GM12878 (cell line): Measurements from ENCODE around the gene SELENBP1.

Experiments used
- ATF3 ChIP-seq: IDR thresholded peaks from 2 replicates; pipeline ENCODE4 v1.6.1; 2011; ENCODE audit warnings: low read depth, mild to moderate bottlenecking, low read length, moderate library complexity, borderline replicate concordance; ENCODE audit errors: extremely low read depth
- ATF7 ChIP-seq: fragments of 450-650 bp; IDR thresholded peaks from 2 replicates; pipeline ENCODE4 v1.6.1; 2016; ENCODE audit warnings: low read depth, mild to moderate bottlenecking
- EP300 ChIP-seq, 2 experiments: fragments of 150-350 bp in 1 of 2; IDR thresholded peaks; 2 replicates each; pipeline ENCODE4 v1.6.1; 2011 to 2012; ENCODE audit warnings: low read depth in 2 of 2, low read length in 2 of 2, borderline replicate concordance in 1 of 2, improper control_type of control experiment in 1 of 2, inconsistent platforms in 1 of 2; ENCODE audit not compliant: control insufficient read depth in 1 of 2
- ESRRA ChIP-seq: IDR thresholded peaks from 2 replicates; pipeline ENCODE4 v1.6.1; 2012; ENCODE audit warnings: mild to moderate bottlenecking, low read length, improper control_type of control experiment
- MXI1 ChIP-seq: fragments of 150-350 bp; IDR thresholded peaks from 2 replicates; pipeline ENCODE4 v1.6.1; 2011; ENCODE audit warnings: low read depth, mild to moderate bottlenecking, inconsistent platforms, low read length, improper control_type of control experiment
- POLR2A ChIP-seq: IDR thresholded peaks from 2 replicates; pipeline ENCODE4 v1.6.1; 2011; ENCODE audit warnings: low read depth, mild to moderate bottlenecking, low read length
- SIX5 ChIP-seq: IDR thresholded peaks from 2 replicates; pipeline ENCODE4 v1.6.1; 2011; ENCODE audit warnings: mild to moderate bottlenecking, low read depth, low read length, moderate library complexity; ENCODE audit not compliant: severe bottlenecking
- SRF ChIP-seq, 2 experiments: IDR thresholded peaks; 2 replicates each; pipeline ENCODE4 v1.6.1; 2011; ENCODE audit warnings: low read depth in 2 of 2, low read length in 2 of 2, mild to moderate bottlenecking in 1 of 2, moderate library complexity in 1 of 2
- TAF1 ChIP-seq: IDR thresholded peaks from 2 replicates; pipeline ENCODE4 v1.6.1; 2011; ENCODE audit warnings: mild to moderate bottlenecking, low read depth, low read length, borderline replicate concordance
- TF ChIP-seq, protein P1 (sequence below), 3 experiments: IDR thresholded peaks in 2 of 3; conservative IDR thresholded peaks in 1 of 3; 2 replicates each; pipeline ENCODE4 v1.5.1; 2011; ENCODE audit warnings: low read depth in 3 of 3, low read length in 3 of 3, mild to moderate bottlenecking in 3 of 3, control low read depth in 2 of 3, moderate library complexity in 2 of 3, inconsistent platforms in 1 of 3, mixed read lengths in 1 of 3; ENCODE audit not compliant: control insufficient read depth in 2 of 3, insufficient read depth in 1 of 3; ENCODE audit errors: extremely low read depth in 1 of 3

DNA sequence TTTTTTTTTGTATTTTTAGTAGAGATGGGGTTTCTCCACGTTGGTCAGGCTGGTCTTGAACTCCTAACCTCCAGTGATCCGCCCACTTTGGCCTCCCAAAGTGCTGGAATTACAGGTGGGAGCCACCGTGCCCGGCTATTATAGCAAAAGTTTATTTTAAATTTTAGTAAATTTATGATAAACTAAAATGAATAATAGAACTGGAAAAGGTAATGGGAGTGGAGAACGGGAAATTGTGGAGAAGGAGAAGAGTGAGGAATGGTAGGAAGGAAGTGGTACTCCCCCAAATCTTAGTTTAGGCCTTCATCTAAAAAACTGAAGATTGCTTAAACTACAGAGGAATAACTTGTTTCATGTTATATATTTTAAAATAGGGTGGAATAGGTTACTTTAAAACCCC lies 37.7 kb downstream of the SELENBP1 start:
- TF ChIP-seq ATF7, result no peak
- TF ChIP-seq POLR2A, result no peak
- no peak for TF ChIP-seq SRF (IDR thresholded peaks at IDR 0.05; ENCODE audit: low read depth in 2 of 2, low read length in 2 of 2)
- no peak for TF ChIP-seq ATF3
- TF ChIP-seq, protein P1, sequence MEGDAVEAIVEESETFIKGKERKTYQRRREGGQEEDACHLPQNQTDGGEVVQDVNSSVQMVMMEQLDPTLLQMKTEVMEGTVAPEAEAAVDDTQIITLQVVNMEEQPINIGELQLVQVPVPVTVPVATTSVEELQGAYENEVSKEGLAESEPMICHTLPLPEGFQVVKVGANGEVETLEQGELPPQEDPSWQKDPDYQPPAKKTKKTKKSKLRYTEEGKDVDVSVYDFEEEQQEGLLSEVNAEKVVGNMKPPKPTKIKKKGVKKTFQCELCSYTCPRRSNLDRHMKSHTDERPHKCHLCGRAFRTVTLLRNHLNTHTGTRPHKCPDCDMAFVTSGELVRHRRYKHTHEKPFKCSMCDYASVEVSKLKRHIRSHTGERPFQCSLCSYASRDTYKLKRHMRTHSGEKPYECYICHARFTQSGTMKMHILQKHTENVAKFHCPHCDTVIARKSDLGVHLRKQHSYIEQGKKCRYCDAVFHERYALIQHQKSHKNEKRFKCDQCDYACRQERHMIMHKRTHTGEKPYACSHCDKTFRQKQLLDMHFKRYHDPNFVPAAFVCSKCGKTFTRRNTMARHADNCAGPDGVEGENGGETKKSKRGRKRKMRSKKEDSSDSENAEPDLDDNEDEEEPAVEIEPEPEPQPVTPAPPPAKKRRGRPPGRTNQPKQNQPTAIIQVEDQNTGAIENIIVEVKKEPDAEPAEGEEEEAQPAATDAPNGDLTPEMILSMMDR (IDR thresholded peaks at IDR 0.05 in 2 of 3, conservative IDR thresholded peaks at IDR 0.05 in 1 of 3; ENCODE audit: control insufficient read depth in 2 of 3, extremely low read depth in 1 of 3, insufficient read depth in 1 of 3, low read depth in 3 of 3, low read length in 3 of 3), result no peak
- TF ChIP-seq SIX5, result no peak
- TF ChIP-seq ESRRA, result no peak
- no peak for TF ChIP-seq TAF1
- TF ChIP-seq MXI1, result no peak
- no peak for TF ChIP-seq EP300 (IDR thresholded peaks at IDR 0.05; ENCODE audit: borderline replicate concordance in 1 of 2, control insufficient read depth in 1 of 2, low read depth in 2 of 2, low read length in 2 of 2)
